NCI-H460 (cell line): ENCODE measurements around the gene DTNA. TPM values are rescaled to one million over a fixed set of nuclear protein-coding genes. Genes with fewer than 3 reads are reported as not detected.
"Not testable (repeated sequence)": the region's sequence is repeated elsewhere in the genome, so short reads cannot be mapped to it uniquely, and the experiment has no call there.

Experiments
- DNase-seq: peaks from one replicate; pipeline ENCODE4 v3.0.0-alpha.2; 2016; ENCODE audit warnings: low read depth; ENCODE audit errors: extremely low read depth
- polyA plus RNA-seq: library from polyadenylated mRNA; depleted of rRNA; stranded (reverse); fragments of >200 nt; gene quantifications from 2 replicates; pipeline ENCODE4 v1.2.3, GENCODE V29; 2014; cell fraction: nucleus; rRNA removed
- total RNA-seq: library from RNA; depleted of rRNA; stranded (reverse); fragments of >200 nt; shearing (Covaris generic); gene quantifications from 2 replicates; pipeline ENCODE4 v1.2.3, GENCODE V29; 2014; rRNA removed

The DTNA gene
- 5.4 and 6.3 TPM in 2 replicates for total RNA-seq
- 2.0 and 8.6 TPM in 2 replicates for polyA plus RNA-seq

DNA sequence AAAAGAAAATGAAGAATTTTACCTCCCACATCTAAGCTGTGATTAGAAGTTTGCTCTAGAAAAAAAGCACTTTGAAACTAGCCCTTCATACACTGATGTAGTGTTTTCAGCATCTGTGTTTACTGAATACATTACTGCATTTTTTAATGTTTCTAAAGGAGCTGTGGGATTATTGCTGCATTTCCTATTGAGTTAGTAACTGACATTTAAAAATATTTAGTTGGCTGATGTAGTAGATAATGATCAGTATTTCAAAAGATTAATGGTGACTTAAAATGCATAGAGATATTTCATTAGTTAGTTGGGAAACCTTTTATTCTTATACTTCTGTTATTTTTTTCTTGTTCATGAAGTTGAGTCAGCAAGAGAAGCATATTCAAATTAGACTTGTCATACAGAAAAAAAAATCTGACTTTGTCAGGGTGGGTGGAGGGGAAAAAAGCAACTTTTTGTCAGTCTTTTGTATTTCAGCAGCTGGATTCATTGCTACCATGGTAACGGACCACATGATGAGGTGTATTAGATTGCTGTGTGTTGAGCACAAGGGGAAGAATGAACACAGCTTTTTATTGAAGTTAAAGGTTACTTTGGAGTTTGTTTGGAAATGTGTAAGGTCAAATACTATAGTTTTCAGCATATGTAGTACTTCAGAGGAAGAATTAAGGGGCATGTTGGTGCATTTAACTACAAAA lies at the start of gene DTNA:
Gene DTNA, plus strand, starts transcription at position 549 of the 692 bp plus-strand sequence. CDS start 45,679 bp downstream, outside the sequence.
- no peak for DNase-seq

GRCh38 chr18:34660572-34660971 lies 49.5 kb upstream of the DTNA start:
- DNase-seq = no peak

- peak; percentile 47 for DNase-seq
These were observed 48.5 kb upstream of the DTNA start for GRCh38 chr18:34661464-34662087.

- DNase-seq = no peak
These were observed 33.1 kb upstream of the DTNA start for GRCh38 chr18:34676816-34677574.

GRCh38 chr18:34689750-34690149 lies 20.3 kb upstream of the DTNA start:
- not testable (repeated sequence) for DNase-seq

DNA sequence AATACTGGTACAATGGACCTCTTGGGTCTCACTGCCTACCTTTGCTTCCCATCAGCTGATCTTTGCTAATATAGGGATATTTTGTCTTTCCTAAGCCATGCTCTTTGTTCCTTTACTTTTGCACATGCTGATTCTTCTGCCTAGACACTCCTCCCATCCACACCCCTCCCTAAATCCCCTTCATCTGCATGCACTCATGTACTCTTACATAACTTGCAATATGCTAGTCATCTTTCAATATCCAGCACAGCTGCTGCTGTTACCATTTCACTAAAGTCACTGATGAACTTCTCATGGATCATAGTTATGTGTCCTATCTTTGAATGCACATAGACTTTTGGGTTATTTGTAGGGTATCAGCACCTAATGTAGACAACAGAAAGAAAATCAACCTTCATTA lies 18.5 kb upstream of the DTNA start:
- no peak for DNase-seq

DNA sequence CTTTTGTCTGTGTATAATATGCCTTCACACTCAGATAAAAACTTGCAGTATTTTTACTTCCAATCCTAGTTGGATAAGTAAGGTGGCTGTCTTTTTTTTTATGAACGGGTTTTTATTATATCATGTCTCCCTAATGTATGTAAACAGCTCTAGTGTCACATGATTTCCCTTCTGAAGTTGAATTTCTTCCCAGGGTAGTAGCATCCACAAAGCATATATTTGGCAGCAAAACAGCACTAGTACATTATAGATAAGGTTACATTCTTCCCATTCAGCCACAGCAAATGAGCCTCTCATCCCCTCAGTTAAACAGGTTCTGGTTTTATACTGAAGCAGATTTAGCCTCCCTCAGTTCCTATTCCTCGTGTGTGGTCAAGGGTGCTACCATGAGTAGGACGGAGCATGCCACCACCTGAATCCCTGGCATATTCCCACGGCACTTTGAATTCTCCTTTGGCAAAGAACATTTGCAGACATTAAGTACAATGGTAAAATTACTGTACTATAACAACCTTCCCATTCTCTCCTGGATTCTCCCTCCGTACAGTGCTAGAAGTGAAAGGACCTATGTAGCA lies 15.4 kb upstream of the DTNA start:
- DNase-seq = no peak

DNA sequence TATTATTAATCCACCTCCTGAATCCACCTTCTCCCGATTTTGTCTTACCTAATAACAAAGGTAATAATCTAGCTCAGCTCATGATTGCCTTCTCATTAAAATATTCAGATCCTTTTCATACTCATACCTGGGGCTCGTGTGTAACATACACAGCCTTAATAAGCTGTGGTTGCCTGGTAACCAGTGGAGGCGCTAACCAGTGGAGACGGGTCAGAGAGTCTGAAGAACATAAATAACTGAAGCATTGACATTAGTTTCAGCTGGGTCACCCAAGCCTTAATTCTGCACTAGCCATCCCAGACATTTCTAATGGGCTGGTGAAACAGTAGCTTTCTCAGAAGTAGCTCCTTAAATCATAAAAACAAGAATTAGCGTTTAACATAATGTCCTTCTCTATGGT lies 14.8 kb upstream of the DTNA start:
- DNase-seq = no peak

DNA sequence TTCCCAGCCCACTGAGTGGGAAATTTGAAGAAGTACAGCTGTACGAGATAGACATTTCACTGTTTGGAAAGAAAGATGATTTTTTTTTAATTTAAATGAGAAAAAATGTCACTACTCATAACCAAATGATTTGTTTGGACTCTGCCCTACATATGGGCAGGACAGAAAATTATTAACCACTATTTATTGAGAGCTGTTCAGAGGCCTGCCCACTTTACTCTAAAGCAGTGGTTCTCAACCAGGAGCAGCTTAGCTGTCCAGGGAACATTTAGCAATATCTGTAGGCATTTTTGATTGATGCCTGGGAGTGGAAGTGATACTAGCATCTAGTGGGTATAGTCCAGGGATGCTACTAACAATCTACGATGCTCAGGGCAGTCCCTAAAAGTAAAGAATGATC lies 13.4 kb upstream of the DTNA start:
- DNase-seq = no peak

- DNase-seq = no peak
These were observed 12.9 kb upstream of the DTNA start for GRCh38 chr18:34697233-34697632.

- DNase-seq = no peak
These were observed 12.2 kb upstream of the DTNA start for GRCh38 chr18:34697891-34698290.

DNA sequence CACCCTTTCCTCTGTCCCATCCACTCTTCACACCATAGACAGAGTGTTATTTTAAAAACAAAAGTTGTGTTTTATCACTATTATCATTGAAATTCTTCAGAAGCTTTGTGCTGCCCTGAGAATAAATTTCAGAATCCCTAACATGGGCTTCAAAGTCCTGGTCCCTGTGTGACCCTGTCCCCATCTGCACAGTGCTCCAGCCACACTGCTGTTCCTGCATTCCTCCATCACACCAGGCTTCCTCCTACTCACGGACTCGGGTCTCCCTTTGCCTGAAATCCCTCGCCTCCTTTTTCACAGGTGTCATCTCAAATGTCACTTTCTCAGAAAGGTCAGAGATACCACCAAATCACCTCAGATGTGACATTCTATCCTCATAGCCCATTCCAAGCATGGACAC lies 8.2 kb upstream of the DTNA start:
- DNase-seq = no peak

GRCh38 chr18:34702814-34703213 lies 7.3 kb upstream of the DTNA start:
- no peak for DNase-seq

DNA sequence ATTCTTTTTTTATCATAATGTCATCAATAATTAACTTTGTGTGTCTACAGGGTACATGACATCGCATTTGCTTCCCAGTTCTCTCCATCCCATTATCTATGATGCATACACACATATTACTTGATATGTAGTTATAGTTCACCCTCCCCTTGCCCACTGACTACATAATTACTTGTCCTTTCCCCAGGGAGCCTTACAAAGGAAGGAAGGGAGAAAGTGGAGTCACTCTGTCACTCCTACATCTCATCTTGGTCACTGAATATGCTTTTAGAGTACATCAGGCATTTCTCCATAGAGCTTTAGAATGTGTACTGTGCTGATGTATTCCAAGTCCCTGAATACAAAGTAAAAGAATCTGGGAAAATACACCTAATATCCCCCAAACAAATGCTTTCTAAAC lies 6.0 kb upstream of the DTNA start:
- no peak for DNase-seq

GRCh38 chr18:34704823-34705222 lies 5.3 kb upstream of the DTNA start:
- no peak for DNase-seq

DNA sequence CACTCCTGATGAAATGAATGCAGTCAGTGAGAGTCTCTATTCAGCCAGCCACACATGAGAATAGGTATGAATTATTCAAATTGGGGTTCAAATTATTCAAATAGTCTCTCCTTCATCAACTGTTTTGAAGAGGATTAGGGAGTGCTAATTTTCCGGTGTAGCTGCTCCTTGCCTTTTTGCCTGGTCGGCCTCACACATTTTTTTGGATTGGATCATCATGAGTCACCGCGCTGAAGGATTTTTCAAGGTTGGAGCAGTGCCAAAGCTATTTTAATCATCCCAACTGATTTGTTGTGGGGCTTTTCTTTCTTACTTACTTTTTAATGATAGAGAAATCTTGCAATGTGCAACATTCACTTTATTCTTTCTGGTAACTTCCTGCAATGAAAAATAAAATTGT lies 2.4 kb upstream of the DTNA start:
- peak; percentile 74 for DNase-seq

GRCh38 chr18:34709104-34709503 lies 994 bp upstream of the DTNA start:
- DNase-seq = peak; percentile 62

- DNase-seq = no peak
These were observed 388 bp downstream of the DTNA start for GRCh38 chr18:34710458-34710914.

- DNase-seq = no peak
These were observed 836 bp downstream of the DTNA start for GRCh38 chr18:34710934-34711333.

GRCh38 chr18:34716111-34716510 lies 6.0 kb downstream of the DTNA start:
- not testable (repeated sequence) for DNase-seq

- DNase-seq = no peak
These were observed 8.5 kb downstream of the DTNA start for GRCh38 chr18:34718610-34719009.
